ENCODE data around the gene TIMP4.

GRCh38 chr3:12180631-12181030, 21.9 kb upstream of the TIMP4 start:
- TF ChIP-seq, protein P1, sequence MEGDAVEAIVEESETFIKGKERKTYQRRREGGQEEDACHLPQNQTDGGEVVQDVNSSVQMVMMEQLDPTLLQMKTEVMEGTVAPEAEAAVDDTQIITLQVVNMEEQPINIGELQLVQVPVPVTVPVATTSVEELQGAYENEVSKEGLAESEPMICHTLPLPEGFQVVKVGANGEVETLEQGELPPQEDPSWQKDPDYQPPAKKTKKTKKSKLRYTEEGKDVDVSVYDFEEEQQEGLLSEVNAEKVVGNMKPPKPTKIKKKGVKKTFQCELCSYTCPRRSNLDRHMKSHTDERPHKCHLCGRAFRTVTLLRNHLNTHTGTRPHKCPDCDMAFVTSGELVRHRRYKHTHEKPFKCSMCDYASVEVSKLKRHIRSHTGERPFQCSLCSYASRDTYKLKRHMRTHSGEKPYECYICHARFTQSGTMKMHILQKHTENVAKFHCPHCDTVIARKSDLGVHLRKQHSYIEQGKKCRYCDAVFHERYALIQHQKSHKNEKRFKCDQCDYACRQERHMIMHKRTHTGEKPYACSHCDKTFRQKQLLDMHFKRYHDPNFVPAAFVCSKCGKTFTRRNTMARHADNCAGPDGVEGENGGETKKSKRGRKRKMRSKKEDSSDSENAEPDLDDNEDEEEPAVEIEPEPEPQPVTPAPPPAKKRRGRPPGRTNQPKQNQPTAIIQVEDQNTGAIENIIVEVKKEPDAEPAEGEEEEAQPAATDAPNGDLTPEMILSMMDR (IDR thresholded peaks at IDR 0.05; ENCODE audit: low read depth, low read length, poor library complexity, severe bottlenecking), result no peak
- no peak for TF ChIP-seq EZH2phosphoT487 (IDR thresholded peaks at IDR 0.05; ENCODE audit: borderline replicate concordance, low read length)

All from DOHH2 (cell line).